Ascending aorta (tissue), 2 donors: ENCODE results near the gene C20orf204. TPM values are rescaled to one million over a fixed set of nuclear protein-coding genes. Genes with fewer than 3 reads are reported as not detected.

Experiments
- DNase-seq, 2 donors: peaks; one replicate each; pipeline ENCODE4 v3.0.0-alpha.2; 2019; ENCODE audit warnings: low spot score in 2 of 2
- H3K27ac ChIP-seq, 2 donors: fragments of 200-600 bp; sonication (generic); one replicate each; pipeline ENCODE4 v1.5.1; 2016 to 2017; ENCODE audit warnings: mild to moderate bottlenecking in 1 of 2
- H3K27me3 ChIP-seq: fragments of 200-600 bp; sonication (generic); one replicate; pipeline ENCODE4 v1.5.1; 2017
- H3K36me3 ChIP-seq, 2 donors: fragments of 200-600 bp; sonication (generic); one replicate each; pipeline ENCODE4 v1.5.1; 2016
- H3K4me1 ChIP-seq, 2 donors: fragments of 200-600 bp; sonication (generic); one replicate each; pipeline ENCODE4 v1.5.1; 2016 to 2017; ENCODE audit warnings: mild to moderate bottlenecking in 1 of 2
- H3K4me3 ChIP-seq, 2 donors: fragments of 200-600 bp; sonication (generic); one replicate each; pipeline ENCODE4 v1.5.1; 2016 to 2017; ENCODE audit warnings: mild to moderate bottlenecking in 1 of 2
- H3K9me3 ChIP-seq, 2 donors: fragments of 200-600 bp; sonication (generic); one replicate each; pipeline ENCODE4 v1.5.1; 2016
- intact Hi-C: fragments of 100-400 bp; cut with DNase I; formaldehyde crosslinking; loops from one replicate; pipeline ENCODE4 v1.15.1; 2023
- total RNA-seq: library from RNA; depleted of rRNA; stranded (reverse); fragments of >200 nt; gene quantifications from one replicate; pipeline ENCODE4 v1.1.0, GENCODE V29; 2016
- TF ChIP-seq, protein P1 (sequence below), 3 experiments: fragments of 200-600 bp in 2 of 3; fragments of 450-650 bp in 1 of 3; sonication (generic) in 2 of 3; IDR thresholded peaks; one replicate each; pipeline ENCODE4 v1.5.1; 2016 to 2019; ENCODE audit warnings: antibody characterized with exemption in 3 of 3, mild to moderate bottlenecking in 1 of 3, moderate library complexity in 1 of 3

Gene C20orf204
- total RNA-seq, 1 donor from 2014 or later: not detected

DNA sequence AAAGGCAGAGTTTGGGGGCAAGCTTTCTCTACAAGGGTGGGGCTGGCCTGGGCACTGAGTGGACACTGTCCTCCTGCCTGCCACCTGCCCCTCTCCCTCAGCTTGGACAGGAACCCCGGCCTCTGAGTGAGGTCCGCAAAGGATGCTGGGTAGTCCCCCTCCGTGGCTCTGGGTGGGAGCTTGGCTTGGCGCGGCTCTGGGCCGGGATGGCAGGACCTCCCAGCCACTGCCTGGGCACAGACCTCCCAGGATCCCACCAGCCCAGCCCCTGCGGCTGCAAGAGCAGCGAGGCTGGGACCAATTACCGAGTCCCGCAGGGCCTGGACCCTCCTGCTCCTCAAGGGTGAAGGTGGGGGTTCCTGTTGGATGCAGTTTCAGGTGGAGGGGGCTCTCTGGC lies 16.3 kb downstream of the C20orf204 start:
- no peak for DNase-seq
- H3K27me3 ChIP-seq: peaks cover 13% of the 10 kb centered on the region
- peak overlapping the region; percentile 12 to 61 for H3K27ac ChIP-seq
- H3K9me3 ChIP-seq: no peaks in the 10 kb centered on the region
- H3K4me3 ChIP-seq: no peak overlapping the region
- no peaks in the 10 kb centered on the region for H3K36me3 ChIP-seq
- TF ChIP-seq, protein P1, sequence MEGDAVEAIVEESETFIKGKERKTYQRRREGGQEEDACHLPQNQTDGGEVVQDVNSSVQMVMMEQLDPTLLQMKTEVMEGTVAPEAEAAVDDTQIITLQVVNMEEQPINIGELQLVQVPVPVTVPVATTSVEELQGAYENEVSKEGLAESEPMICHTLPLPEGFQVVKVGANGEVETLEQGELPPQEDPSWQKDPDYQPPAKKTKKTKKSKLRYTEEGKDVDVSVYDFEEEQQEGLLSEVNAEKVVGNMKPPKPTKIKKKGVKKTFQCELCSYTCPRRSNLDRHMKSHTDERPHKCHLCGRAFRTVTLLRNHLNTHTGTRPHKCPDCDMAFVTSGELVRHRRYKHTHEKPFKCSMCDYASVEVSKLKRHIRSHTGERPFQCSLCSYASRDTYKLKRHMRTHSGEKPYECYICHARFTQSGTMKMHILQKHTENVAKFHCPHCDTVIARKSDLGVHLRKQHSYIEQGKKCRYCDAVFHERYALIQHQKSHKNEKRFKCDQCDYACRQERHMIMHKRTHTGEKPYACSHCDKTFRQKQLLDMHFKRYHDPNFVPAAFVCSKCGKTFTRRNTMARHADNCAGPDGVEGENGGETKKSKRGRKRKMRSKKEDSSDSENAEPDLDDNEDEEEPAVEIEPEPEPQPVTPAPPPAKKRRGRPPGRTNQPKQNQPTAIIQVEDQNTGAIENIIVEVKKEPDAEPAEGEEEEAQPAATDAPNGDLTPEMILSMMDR (IDR thresholded peaks at IDR 0.05): no peak
- intact Hi-C loops: no loop called here
- peaks cover 0 to 3% of the 10 kb centered on the region in 2 donors for H3K4me1 ChIP-seq

DNA sequence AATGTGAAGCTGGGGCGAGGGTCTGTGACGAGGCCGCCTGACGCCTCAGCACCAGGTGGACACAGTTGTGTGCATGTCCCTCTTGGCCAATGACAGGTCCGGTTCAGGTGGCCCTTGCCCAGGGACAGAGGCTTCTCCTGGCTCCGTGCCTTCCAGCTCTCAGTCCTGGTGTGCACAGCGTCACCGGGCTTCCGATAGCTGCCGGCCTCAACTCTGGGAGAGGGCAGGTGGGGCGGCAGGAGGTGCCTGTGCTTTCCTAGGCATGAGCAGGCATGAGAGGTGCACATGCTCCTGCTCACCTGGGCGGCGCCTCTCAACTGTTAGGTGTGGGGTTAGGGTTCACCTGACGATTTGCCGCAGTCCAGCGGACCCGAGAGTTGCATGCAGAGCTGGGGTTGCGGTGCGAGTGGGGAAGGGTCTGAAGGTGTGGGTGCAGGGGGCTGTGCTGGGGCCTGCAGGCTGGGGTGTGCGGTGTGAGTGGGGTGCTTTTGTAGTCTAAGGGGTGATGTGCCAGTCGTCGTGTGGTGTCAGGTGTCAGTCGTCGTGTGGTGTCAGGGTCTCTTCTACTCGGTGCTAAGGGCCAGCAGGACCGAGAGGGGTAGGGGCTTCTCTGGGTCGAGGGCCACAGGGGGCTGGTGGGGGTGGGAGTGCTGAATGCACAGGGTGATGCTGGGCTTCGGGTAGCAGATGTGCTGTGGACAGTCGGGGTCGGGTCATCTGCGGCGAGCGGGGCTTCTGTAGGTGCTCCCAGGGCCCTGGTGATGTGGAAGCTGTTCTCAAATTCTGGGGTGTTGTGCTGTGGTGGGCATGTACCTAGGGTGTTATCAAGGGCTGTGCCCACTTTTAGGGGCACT lies 17.2 kb downstream of the C20orf204 start:
- TF ChIP-seq, protein P1 (IDR thresholded peaks at IDR 0.05): no peak
- peaks cover 0 to 3% of the 10 kb centered on the region in 2 donors for H3K4me1 ChIP-seq
- intact Hi-C loops: no loop called here

DNA sequence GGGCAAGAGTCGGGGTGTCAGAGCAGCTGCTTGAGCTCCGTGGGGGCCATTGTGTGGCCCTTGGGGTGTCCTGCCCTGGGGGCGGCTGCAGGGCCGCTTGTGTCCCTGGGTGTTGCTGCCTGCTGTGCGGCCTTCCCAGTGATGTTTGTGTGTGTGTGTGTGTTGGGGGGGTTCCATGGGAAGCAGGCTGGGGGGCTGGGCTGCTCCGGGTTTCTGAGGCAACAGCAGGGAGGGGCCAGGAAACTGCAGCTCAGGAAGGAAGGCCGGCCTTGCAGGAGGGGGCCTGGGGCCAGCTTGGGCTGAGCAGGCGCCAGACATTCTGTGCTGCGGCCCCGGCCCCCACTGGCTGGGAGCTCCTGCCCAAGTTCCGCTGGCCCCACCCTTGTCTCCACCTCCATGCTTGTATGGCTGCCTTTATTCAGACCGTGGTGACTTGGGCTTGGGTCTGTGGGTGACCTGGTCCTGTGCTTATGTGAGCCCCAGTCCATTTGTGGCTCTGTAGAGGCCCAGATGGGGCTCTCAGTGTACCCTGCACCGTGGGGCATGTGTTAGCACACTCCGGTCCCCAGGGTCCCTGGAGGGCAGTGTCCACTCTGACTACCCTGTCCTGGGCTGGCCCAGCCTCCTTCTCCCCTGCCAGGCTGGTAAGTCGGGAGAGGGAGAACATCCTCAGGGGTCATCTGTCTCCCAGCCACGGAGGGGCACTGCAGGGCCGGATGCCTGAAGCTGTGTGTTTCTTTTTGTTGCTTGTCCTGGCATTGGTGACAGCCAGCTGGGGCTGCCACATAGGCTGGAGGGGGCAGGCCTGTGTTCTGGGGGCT lies 18.1 kb downstream of the C20orf204 start:
- H3K4me3 ChIP-seq: no peak overlapping the region
- H3K36me3 ChIP-seq: no peaks in the 10 kb centered on the region
- TF ChIP-seq, protein P1 (IDR thresholded peaks at IDR 0.05): no peak
- no peak overlapping the region for H3K27ac ChIP-seq
- peaks cover 5% of the 10 kb centered on the region for H3K27me3 ChIP-seq
- no peaks in the 10 kb centered on the region for H3K9me3 ChIP-seq
- DNase-seq: no peak
- intact Hi-C loops: no loop called here
- H3K4me1 ChIP-seq: peaks cover 0 to 3% of the 10 kb centered on the region in 2 donors

More for the DNA sequence above, 17.2 kb downstream of the C20orf204 start:
- Histone ChIP-seq H3K9me3 (no peaks in the 10 kb centered on the region), H3K4me3 (no peak overlapping the region), H3K36me3 (no peaks in the 10 kb centered on the region), H3K27me3 (peaks cover 10% of the 10 kb centered on the region), H3K27ac (peak overlapping the region in 1 of 2 donors; percentile 61)
- no peak for DNase-seq

DNA sequence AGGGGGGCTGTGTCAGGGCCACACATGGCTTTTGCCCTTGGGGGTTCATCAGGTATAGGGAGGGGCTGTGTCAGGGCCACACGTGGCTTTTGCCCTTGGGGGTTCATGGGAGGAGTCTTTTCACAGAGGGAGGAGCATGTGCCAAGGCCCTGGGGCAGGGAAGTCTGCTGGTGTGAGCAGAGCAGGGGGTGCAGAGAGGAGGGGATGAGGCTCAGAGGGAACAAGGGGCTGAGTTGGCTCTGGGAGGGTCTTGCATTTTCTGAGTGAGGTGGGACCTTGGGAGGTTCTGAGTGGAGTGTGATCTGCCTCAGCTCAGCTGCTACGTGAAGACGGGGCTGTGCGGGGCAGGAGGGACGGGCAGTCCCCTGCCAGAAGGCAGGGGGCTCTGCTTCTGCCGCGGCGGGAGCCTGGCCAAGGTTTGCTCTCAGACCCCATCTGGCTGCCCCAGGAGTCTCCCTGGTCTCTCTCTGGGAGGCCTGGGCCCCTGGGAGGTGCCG lies 19.5 kb downstream of the C20orf204 start:
- DNase-seq: no peak
- peak overlapping the region in 1 of 2 donors; percentile 36 for H3K27ac ChIP-seq
- intact Hi-C loops: no loop called here

More for the DNA sequence above, 19.5 kb downstream of the C20orf204 start:
- TF ChIP-seq, protein P1 (IDR thresholded peaks at IDR 0.05): no peak
- Histone ChIP-seq H3K9me3 (no peaks in the 10 kb centered on the region), H3K4me3 (no peak overlapping the region), H3K27me3 (peaks cover 5% of the 10 kb centered on the region), H3K4me1 (no peaks in the 10 kb centered on the region), H3K36me3 (no peaks in the 10 kb centered on the region)
